Upper lobe of right lung (tissue), 1 donor: ENCODE measurements around the gene UBL5. TPM values are rescaled to one million over a fixed set of nuclear protein-coding genes. Genes with fewer than 3 reads are reported as not detected.
A peak's percentile ranks its signal among the peaks of the same experiment; 100 is the strongest.

Experiments
- ATAC-seq: fragments of 200-7000 bp; cut with Tn5 transposase; one replicate; pipeline ENCODE4 v1.9.1; 2020; ENCODE audit warnings: mild to moderate bottlenecking, moderate library complexity
- DNase-seq: peaks from one replicate; pipeline ENCODE4 v3.0.0-alpha.2; 2020
- H3K27ac ChIP-seq: fragments of 200-600 bp; one replicate; pipeline ENCODE4 v1.8.0; 2022
- H3K27me3 ChIP-seq: fragments of 200-600 bp; one replicate; pipeline ENCODE4 v1.8.0; 2022; ENCODE audit warnings: mild to moderate bottlenecking
- H3K36me3 ChIP-seq: fragments of 200-600 bp; one replicate; pipeline ENCODE4 v1.8.0; 2022
- H3K4me1 ChIP-seq: fragments of 200-600 bp; one replicate; pipeline ENCODE4 v1.8.0; 2022
- H3K4me3 ChIP-seq: fragments of 200-600 bp; one replicate; pipeline ENCODE4 v1.8.0; 2022; ENCODE audit warnings: mild to moderate bottlenecking
- H3K9me3 ChIP-seq: fragments of 200-600 bp; one replicate; pipeline ENCODE4 v1.8.0; 2022
- CTCF ChIP-seq: fragments of 200-600 bp; IDR thresholded peaks from one replicate; pipeline ENCODE4 v1.8.0; 2022; ENCODE audit warnings: antibody characterized with exemption
- intact Hi-C: fragments of 100-400 bp; cut with DNase I; formaldehyde crosslinking; loops from one replicate; pipeline ENCODE4 v1.11.0; 2022
- total RNA-seq: library from RNA; stranded (reverse); fragmentation: NEBNext Ultra II Directional; extraction: Animal tissue kit (Norgen Biotek cat#: 25700); gene quantifications from one replicate; pipeline ENCODE4 v1.2.1, GENCODE V29; 2021
- donor health status: DM: no; HTN: yes; CAD: no; lungs with severe emphysema.

UBL5 gene
- total RNA-seq, 1 donor from 2014 or later: 220 TPM

DNA sequence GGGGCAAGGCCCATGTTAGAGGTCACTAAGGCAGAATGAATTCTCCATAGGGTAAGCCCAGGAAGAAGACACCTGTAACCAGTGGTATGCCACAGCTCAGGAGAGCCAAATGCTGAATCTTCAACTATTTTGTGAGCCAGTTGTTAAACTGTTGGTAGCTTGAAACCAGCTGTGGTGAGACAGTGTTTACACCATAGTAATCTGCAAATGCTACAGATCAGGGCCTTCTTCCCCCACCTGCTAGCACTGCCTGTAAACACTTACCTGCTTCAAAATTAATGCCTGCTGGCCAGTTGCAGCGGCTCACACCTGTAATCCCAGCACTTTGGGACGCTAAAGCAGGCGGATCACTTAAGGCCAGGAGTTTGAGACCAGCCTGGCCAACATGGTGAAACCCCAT lies 20.9 kb upstream of the UBL5 start:
- H3K27ac ChIP-seq: no peak overlapping the region
- no peak overlapping the region for H3K4me3 ChIP-seq
- TF ChIP-seq CTCF: no peak
- intact Hi-C loops: loop anchor here (10.0 kb wide), 1 partner anchor 182 kb away; the partner anchor contains the start of gene ZNF561
- DNase-seq: no peak
- H3K27me3 ChIP-seq: no peaks in the 10 kb centered on the region
- H3K9me3 ChIP-seq: no peaks in the 10 kb centered on the region
- no peaks in the 10 kb centered on the region for H3K4me1 ChIP-seq
- H3K36me3 ChIP-seq: peaks cover 28% of the 10 kb centered on the region
- ATAC-seq: no peak

- Histone ChIP-seq H3K4me3 (no peak overlapping the region), H3K27me3 (no peaks in the 10 kb centered on the region), H3K36me3 (peaks cover 43% of the 10 kb centered on the region), H3K9me3 (no peaks in the 10 kb centered on the region), H3K4me1 (no peaks in the 10 kb centered on the region), H3K27ac (no peak overlapping the region)
- ATAC-seq: no peak
- no peak for TF ChIP-seq CTCF
- DNase-seq: no peak
- intact Hi-C loops: loop anchor here (10.0 kb wide), 1 partner anchor 184 kb away; the partner anchor contains the start of gene ZNF561
Observed at GRCh38 chr19:9808855-9809824, 18.6 kb upstream of the UBL5 start.

GRCh38 chr19:9811139-9811538 lies 16.6 kb upstream of the UBL5 start:
- Histone ChIP-seq H3K27ac (no peak overlapping the region), H3K4me1 (no peaks in the 10 kb centered on the region), H3K36me3 (peaks cover 46% of the 10 kb centered on the region), H3K9me3 (no peaks in the 10 kb centered on the region), H3K4me3 (no peak overlapping the region), H3K27me3 (no peaks in the 10 kb centered on the region)
- no peak for TF ChIP-seq CTCF
- DNase-seq: no peak
- ATAC-seq: peak; percentile 32
- intact Hi-C loops: no loop called here

- Histone ChIP-seq H3K9me3 (no peaks in the 10 kb centered on the region), H3K4me1 (peaks cover 20% of the 10 kb centered on the region), H3K27me3 (no peaks in the 10 kb centered on the region), H3K36me3 (peaks cover 12% of the 10 kb centered on the region), H3K4me3 (peak overlapping the region; percentile 96), H3K27ac (peak overlapping the region; percentile 95)
- intact Hi-C loops: no loop called here
- no peak for ATAC-seq
- no peak for TF ChIP-seq CTCF
- DNase-seq: no peak
Observed at GRCh38 chr19:9818175-9818733, 9.5 kb upstream of the UBL5 start.

GRCh38 chr19:9818734-9819595 lies 8.8 kb upstream of the UBL5 start, which contains the start of gene FBXL12:
FBXL12 (minus strand) TSS chr19:9819079; CDS start chr19:9818813, 266 bp downstream.
- H3K9me3 ChIP-seq: no peaks in the 10 kb centered on the region
- intact Hi-C loops: no loop called here
- peak; percentile 100 for DNase-seq
- no peaks in the 10 kb centered on the region for H3K27me3 ChIP-seq
- H3K27ac ChIP-seq: peak within 1 kb of the TSS; percentile 95
- peak within 1 kb of the TSS; percentile 96 for H3K4me3 ChIP-seq
- peaks cover 20% of the 10 kb centered on the region for H3K4me1 ChIP-seq
- peaks cover 4% of the 10 kb centered on the region for H3K36me3 ChIP-seq
- no peak for TF ChIP-seq CTCF
- peak; percentile 95 for ATAC-seq
